Upper lobe of left lung (tissue), 4 donors: Measurements from ENCODE around the gene OGDHL.

Source experiments
- EP300 ChIP-seq, 4 donors: sonication (generic); formaldehyde crosslinking; IDR thresholded peaks; one replicate each; pipeline ENCODE4 v1.5.1; 2017; ENCODE audit warnings: antibody characterized with exemption in 4 of 4, control low read depth in 2 of 4
- POLR2A ChIP-seq, 4 donors: fragments of 450-650 bp; IDR thresholded peaks; one replicate each; pipeline ENCODE4 v1.5.1; 2016 to 2017; ENCODE audit warnings: antibody characterized with exemption in 4 of 4, mild to moderate bottlenecking in 2 of 4
- TF ChIP-seq, protein P1 (sequence below), 6 experiments: fragments of 450-650 bp in 4 of 6; fragments of 200-600 bp in 2 of 6; sonication (generic) in 2 of 6; IDR thresholded peaks; one replicate each; pipeline ENCODE4 v1.5.1; 2016 to 2019; ENCODE audit warnings: antibody characterized with exemption in 6 of 6

GRCh38 chr10:49768329-49768728, 6.2 kb upstream of the OGDHL start:
- TF ChIP-seq EP300 (IDR thresholded peaks at IDR 0.05) (no peak), POLR2A (IDR thresholded peaks at IDR 0.05) (no peak)
- TF ChIP-seq, protein P1, sequence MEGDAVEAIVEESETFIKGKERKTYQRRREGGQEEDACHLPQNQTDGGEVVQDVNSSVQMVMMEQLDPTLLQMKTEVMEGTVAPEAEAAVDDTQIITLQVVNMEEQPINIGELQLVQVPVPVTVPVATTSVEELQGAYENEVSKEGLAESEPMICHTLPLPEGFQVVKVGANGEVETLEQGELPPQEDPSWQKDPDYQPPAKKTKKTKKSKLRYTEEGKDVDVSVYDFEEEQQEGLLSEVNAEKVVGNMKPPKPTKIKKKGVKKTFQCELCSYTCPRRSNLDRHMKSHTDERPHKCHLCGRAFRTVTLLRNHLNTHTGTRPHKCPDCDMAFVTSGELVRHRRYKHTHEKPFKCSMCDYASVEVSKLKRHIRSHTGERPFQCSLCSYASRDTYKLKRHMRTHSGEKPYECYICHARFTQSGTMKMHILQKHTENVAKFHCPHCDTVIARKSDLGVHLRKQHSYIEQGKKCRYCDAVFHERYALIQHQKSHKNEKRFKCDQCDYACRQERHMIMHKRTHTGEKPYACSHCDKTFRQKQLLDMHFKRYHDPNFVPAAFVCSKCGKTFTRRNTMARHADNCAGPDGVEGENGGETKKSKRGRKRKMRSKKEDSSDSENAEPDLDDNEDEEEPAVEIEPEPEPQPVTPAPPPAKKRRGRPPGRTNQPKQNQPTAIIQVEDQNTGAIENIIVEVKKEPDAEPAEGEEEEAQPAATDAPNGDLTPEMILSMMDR (IDR thresholded peaks at IDR 0.05): no peak
